Fibroblast of skin of back (primary cell): ENCODE data around the gene GRAPL.
"Not testable (repeated sequence)": the region's sequence is repeated elsewhere in the genome, so short reads cannot be mapped to it uniquely, and the experiment has no call there.

ENCODE experiments used
- DNase-seq: peaks from one replicate; pipeline ENCODE4 v3.0.0-alpha.2; 2013

The GRAPL gene

GRCh38 chr17:19136605-19137004, 9.2 kb downstream of the GRAPL start:
- not testable (repeated sequence) for DNase-seq

- not testable (repeated sequence) for DNase-seq
Observed at GRCh38 chr17:19137959-19138358, 10.6 kb downstream of the GRAPL start.

- not testable (repeated sequence) for DNase-seq
Observed at GRCh38 chr17:19141366-19142155, 14.2 kb downstream of the GRAPL start.

GRCh38 chr17:19142419-19142818, 15.0 kb downstream of the GRAPL start:
- DNase-seq = not testable (repeated sequence)

- DNase-seq = not testable (repeated sequence)
Observed at GRCh38 chr17:19143097-19143777, 15.8 kb downstream of the GRAPL start.

GRCh38 chr17:19144373-19144772, 17.0 kb downstream of the GRAPL start:
- not testable (repeated sequence) for DNase-seq

GRCh38 chr17:19145471-19145870, 18.1 kb downstream of the GRAPL start:
- DNase-seq = not testable (repeated sequence)

GRCh38 chr17:19150678-19151615, 23.6 kb downstream of the GRAPL start:
- DNase-seq = not testable (repeated sequence)

GRCh38 chr17:19157628-19158027, 30.2 kb downstream of the GRAPL start:
- DNase-seq = not testable (repeated sequence)

- not testable (repeated sequence) for DNase-seq
Observed at GRCh38 chr17:19158478-19158877, 31.1 kb downstream of the GRAPL start.

- DNase-seq = not testable (repeated sequence)
Observed at GRCh38 chr17:19158938-19159337, 31.5 kb downstream of the GRAPL start.

GRCh38 chr17:19161308-19162107, 34.1 kb downstream of the GRAPL start:
- DNase-seq = not testable (repeated sequence)

- DNase-seq = not testable (repeated sequence)
Observed at GRCh38 chr17:19162384-19163216, 35.2 kb downstream of the GRAPL start.

- DNase-seq = not testable (repeated sequence)
Observed at GRCh38 chr17:19174422-19174821, 47.0 kb downstream of the GRAPL start.

GRCh38 chr17:19175410-19175809, 48.0 kb downstream of the GRAPL start:
- DNase-seq = not testable (repeated sequence)

- DNase-seq = not testable (repeated sequence)
Observed at GRCh38 chr17:19181040-19181875, 53.9 kb downstream of the GRAPL start.

GRCh38 chr17:19187883-19188869, 60.8 kb downstream of the GRAPL start:
- DNase-seq = not testable (repeated sequence)
